Measurements from ENCODE around the gene FBXO41. TPM values are rescaled to one million over a fixed set of nuclear protein-coding genes. Genes with fewer than 3 reads are reported as not detected.

The FBXO41 gene
- total RNA-seq, 1 experiment from 2014 or later: 12.1 TPM

DNA sequence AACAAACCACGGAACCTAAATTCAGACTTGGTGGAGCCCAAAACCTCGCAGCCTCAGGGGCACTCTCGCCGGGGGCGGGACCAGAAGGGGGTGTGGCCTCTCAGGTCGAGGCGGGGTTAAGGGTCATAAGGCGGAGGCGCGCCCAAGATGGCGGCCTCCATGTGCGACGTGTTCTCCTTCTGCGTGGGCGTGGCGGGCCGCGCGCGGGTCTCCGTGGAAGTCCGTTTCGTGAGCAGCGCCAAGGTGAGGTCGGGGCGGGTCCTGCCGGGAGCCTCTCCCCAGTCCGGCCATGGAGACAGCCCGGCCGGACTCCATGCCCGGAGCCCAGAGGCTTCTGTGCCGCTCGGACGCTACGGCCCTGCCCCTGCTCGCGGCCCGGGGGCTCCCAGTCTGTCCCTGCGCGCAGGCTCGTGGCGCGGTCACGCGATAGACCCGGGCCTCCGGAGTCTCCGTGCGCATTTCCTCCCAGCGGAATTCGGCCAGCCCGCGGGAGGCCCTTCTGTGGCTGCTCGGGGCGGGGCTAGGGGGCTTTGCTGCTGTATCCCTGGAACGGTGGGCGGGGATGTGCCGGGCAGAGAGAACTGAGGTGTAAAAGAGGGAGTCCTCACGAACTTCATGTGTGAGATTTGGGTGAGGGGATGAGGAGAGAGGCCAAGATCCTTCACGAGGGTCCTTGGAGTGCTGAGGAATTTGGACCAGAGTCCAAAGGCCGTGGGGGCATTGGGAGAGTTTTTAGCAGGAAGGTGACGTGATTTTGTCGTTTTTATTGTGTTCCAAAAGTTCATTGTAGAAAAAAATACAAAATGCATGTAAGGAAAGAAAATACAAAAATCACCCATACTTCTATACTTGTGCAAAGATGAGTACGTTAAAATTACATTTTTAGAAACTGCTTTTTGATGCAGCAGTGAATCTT is 69.9 kb downstream of the FBXO41 start, which contains the start of gene SMYD5:
SMYD5 (plus strand) TSS at position 126 of the 916 bp plus-strand sequence; CDS start at position 148, 22 bp downstream.
- DNase-seq: peak; percentile 91 to 93
- TF ChIP-seq, protein P1, sequence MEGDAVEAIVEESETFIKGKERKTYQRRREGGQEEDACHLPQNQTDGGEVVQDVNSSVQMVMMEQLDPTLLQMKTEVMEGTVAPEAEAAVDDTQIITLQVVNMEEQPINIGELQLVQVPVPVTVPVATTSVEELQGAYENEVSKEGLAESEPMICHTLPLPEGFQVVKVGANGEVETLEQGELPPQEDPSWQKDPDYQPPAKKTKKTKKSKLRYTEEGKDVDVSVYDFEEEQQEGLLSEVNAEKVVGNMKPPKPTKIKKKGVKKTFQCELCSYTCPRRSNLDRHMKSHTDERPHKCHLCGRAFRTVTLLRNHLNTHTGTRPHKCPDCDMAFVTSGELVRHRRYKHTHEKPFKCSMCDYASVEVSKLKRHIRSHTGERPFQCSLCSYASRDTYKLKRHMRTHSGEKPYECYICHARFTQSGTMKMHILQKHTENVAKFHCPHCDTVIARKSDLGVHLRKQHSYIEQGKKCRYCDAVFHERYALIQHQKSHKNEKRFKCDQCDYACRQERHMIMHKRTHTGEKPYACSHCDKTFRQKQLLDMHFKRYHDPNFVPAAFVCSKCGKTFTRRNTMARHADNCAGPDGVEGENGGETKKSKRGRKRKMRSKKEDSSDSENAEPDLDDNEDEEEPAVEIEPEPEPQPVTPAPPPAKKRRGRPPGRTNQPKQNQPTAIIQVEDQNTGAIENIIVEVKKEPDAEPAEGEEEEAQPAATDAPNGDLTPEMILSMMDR (IDR thresholded peaks at IDR 0.05; ENCODE audit: insufficient read depth in 1 of 2, low read depth in 1 of 2, low read length in 1 of 2, severe bottlenecking in 1 of 2, unreplicated experiment in 1 of 2): no peak
- BruUV-seq (replicated peaks): no TSS peak
- Histone ChIP-seq H3K27me3 (replicated peaks; ENCODE audit: control insufficient read depth, insufficient read depth, low read length) (no peaks in the 10 kb centered on the region), H3K4me1 (peaks cover 20% of the 10 kb centered on the region), H3K4me3 (ENCODE audit: low read depth, low read length) (peak within 1 kb of the TSS; percentile 98), H3K36me3 (ENCODE audit: control insufficient read depth, insufficient read depth, low read length) (no peaks in the 10 kb centered on the region), H3K9me3 (no peaks in the 10 kb centered on the region)
- Mint-ChIP-seq H3K9me3 (ENCODE audit: unreplicated experiment) (no peaks in the 10 kb centered on the region), H3K27ac (ENCODE audit: unreplicated experiment) (peak within 1 kb of the TSS; percentile 84), H3K36me3 (ENCODE audit: insufficient read depth, unreplicated experiment) (peaks cover 10% of the 10 kb centered on the region), H3K4me3 (ENCODE audit: unreplicated experiment) (peak within 1 kb of the TSS; percentile 89), H3K27me3 (ENCODE audit: insufficient read depth, unreplicated experiment) (no peaks in the 10 kb centered on the region), H3K4me1 (ENCODE audit: low read depth, unreplicated experiment) (peaks cover 9% of the 10 kb centered on the region)
- ChIA-PET CTCF (interaction anchor here (1.0 to 3.2 kb wide), 4 partner anchors 19 to 54 kb away, joined by 3 to 105 read pairs (median 4); partner anchors contain the start of gene PRADC1), POLR2A (interaction anchor here (1.7 kb wide), 1 partner anchor 20 kb away, joined by 8 read pairs; the partner anchor contains the start of genes CCT7 and PRADC1)
- intact Hi-C loops (cut with micrococcal nuclease; ENCODE audit: unreplicated experiment): loop anchor here (1.0 to 5.0 kb wide), 4 partner anchors 20 to 52 kb away; partner anchors contain the start of gene CCT7

DNA sequence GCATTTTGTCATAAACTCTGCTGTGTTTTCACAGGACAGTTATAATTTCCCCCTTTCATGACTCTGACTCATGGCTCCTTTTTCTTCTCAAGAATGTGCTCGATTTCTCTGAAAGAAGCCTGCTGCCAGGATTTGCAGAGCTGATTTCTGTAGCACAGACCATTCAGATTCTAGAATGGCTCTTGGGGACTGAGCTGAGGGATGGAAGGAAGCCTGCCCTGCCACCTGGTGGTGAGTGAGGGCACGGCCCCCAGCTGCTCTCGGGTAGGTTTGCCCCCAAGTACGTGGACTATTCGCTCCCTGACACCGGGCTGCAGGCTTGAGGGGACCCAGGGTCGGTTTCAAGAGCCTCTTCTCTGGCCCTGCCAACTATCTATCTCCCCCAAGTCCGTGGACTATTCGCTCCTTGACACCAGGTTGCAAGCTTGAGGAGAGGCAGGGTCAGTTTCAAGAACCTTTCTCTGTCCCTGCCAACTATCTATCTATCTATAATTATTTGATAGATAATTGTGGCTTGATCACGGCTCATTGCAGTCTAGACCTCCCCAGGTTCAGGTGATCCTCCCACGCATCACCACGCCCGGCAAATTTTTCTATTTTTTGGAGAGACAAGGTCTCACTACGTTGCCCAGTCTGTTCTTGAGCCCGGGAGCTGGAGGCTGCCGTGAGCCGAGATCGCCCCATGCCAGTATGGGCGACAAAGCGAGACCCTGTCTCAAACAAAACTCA is 71.7 kb downstream of the FBXO41 start:
- Histone ChIP-seq H3K4me1 (peaks cover 20% of the 10 kb centered on the region), H3K9me3 (no peaks in the 10 kb centered on the region), H3K36me3 (ENCODE audit: control insufficient read depth, insufficient read depth, low read length) (no peaks in the 10 kb centered on the region), H3K4me3 (ENCODE audit: low read depth, low read length) (no peak overlapping the region), H3K27me3 (replicated peaks; ENCODE audit: control insufficient read depth, insufficient read depth, low read length) (no peaks in the 10 kb centered on the region)
- no peaks in the 10 kb centered on the region for H3K27me3 Mint-ChIP-seq (ENCODE audit: insufficient read depth, unreplicated experiment)
- BruUV-seq (replicated peaks): no TSS peak
- ChIA-PET CTCF (interaction anchor here (0.6 to 3.2 kb wide), 25 partner anchors 10 to 325 kb away, joined by 3 to 105 read pairs (median 4); partner anchors contain the start of genes CCT7, NOTO, PRADC1 and RAB11FIP5), POLR2A (interaction anchor here (0.5 to 1.9 kb wide), 4 partner anchors 21 to 322 kb away, joined by 4 to 9 read pairs (median 6); partner anchors contain the start of gene PRADC1)
- no peak overlapping the region for H3K27ac Mint-ChIP-seq (ENCODE audit: unreplicated experiment)
- intact Hi-C loops (cut with micrococcal nuclease; ENCODE audit: unreplicated experiment): loop anchor here (1.0 to 5.0 kb wide), 5 partner anchors 13 to 320 kb away; no protein-coding TSS in a partner anchor
- H3K4me3 Mint-ChIP-seq (ENCODE audit: unreplicated experiment): peak overlapping the region; percentile 89
- TF ChIP-seq, protein P1 (IDR thresholded peaks at IDR 0.05; ENCODE audit: insufficient read depth in 1 of 2, low read depth in 1 of 2, low read length in 1 of 2, severe bottlenecking in 1 of 2, unreplicated experiment in 1 of 2): peak; percentile 95
- DNase-seq: peak; percentile 70 to 87
- H3K4me1 Mint-ChIP-seq (ENCODE audit: low read depth, unreplicated experiment): peaks cover 9% of the 10 kb centered on the region
- no peaks in the 10 kb centered on the region for H3K9me3 Mint-ChIP-seq (ENCODE audit: unreplicated experiment)
- peaks cover 10% of the 10 kb centered on the region for H3K36me3 Mint-ChIP-seq (ENCODE audit: insufficient read depth, unreplicated experiment)
